Activated T-helper 2 cell treated with anti-CD3 and anti-CD28 coated beads, Interferon-gamma antibody, Interleukin-2, Interleukin-4, amounts not matched to agents 10 μg/mL and 5 μg/mL and 100 μg/mL, durations not matched to agents 14 hours and 24 hours and 36 hours (primary cell): ENCODE results near the gene ILKAP. TPM values are rescaled to one million over a fixed set of nuclear protein-coding genes. Genes with fewer than 3 reads are reported as not detected.

Experiments used
- DNase-seq: peaks from one replicate; pipeline ENCODE4 v3.0.0; 2021; ENCODE audit warnings: low spot score
- H3K27ac Mint-ChIP-seq: one replicate; pipeline ENCODE4 v1.8.0; 2021; ENCODE audit warnings: mixed read lengths
- H3K27me3 Mint-ChIP-seq: one replicate; pipeline ENCODE4 v1.8.0; 2021; ENCODE audit warnings: low read depth, mixed read lengths
- H3K36me3 Mint-ChIP-seq: one replicate; pipeline ENCODE4 v1.8.0; 2021; ENCODE audit warnings: low read depth, mixed read lengths
- H3K4me1 Mint-ChIP-seq: one replicate; pipeline ENCODE4 v1.8.0; 2021; ENCODE audit warnings: low read depth, mixed read lengths
- H3K4me3 Mint-ChIP-seq: one replicate; pipeline ENCODE4 v1.8.0; 2021; ENCODE audit warnings: low read depth, mild to moderate bottlenecking, moderate library complexity, mixed read lengths
- H3K9me3 Mint-ChIP-seq: one replicate; pipeline ENCODE4 v1.8.0; 2021; ENCODE audit warnings: mixed read lengths
- intact Hi-C: fragments of 100-400 bp; cut with micrococcal nuclease; formaldehyde crosslinking; loops from one replicate; pipeline ENCODE4 v1.15.1; 2023
- total RNA-seq: library from RNA; stranded (reverse); gene quantifications from 2 replicates; pipeline ENCODE4 v1.2.3, GENCODE V29; 2022

Gene ILKAP
- total RNA-seq, 1 donor from 2014 or later, result 67.1 TPM

GRCh38 chr2:238136820-238137537, 66.5 kb downstream of the ILKAP start:
- H3K4me1 Mint-ChIP-seq, result no peaks in the 10 kb centered on the region
- no peak for DNase-seq
- no peaks in the 10 kb centered on the region for H3K36me3 Mint-ChIP-seq
- no peaks in the 10 kb centered on the region for H3K27me3 Mint-ChIP-seq
- H3K9me3 Mint-ChIP-seq, result no peaks in the 10 kb centered on the region
- H3K4me3 Mint-ChIP-seq, result no peak overlapping the region
- intact Hi-C loops, result no loop called here
- no peak overlapping the region for H3K27ac Mint-ChIP-seq

GRCh38 chr2:238135601-238136150, 67.8 kb downstream of the ILKAP start:
- intact Hi-C loops, result no loop called here
- Mint-ChIP-seq H3K4me3 (no peak overlapping the region), H3K9me3 (no peaks in the 10 kb centered on the region), H3K4me1 (no peaks in the 10 kb centered on the region), H3K36me3 (no peaks in the 10 kb centered on the region), H3K27ac (no peak overlapping the region), H3K27me3 (no peaks in the 10 kb centered on the region)
- DNase-seq, result no peak

- H3K4me1 Mint-ChIP-seq, result no peaks in the 10 kb centered on the region
- no peaks in the 10 kb centered on the region for H3K27me3 Mint-ChIP-seq
- no peaks in the 10 kb centered on the region for H3K9me3 Mint-ChIP-seq
- intact Hi-C loops, result no loop called here
- H3K4me3 Mint-ChIP-seq, result no peak overlapping the region
- DNase-seq, result no peak
- H3K27ac Mint-ChIP-seq, result no peak overlapping the region
- H3K36me3 Mint-ChIP-seq, result no peaks in the 10 kb centered on the region
Measured at GRCh38 chr2:238134393-238134785, 69.1 kb downstream of the ILKAP start.

- Mint-ChIP-seq H3K4me1 (no peaks in the 10 kb centered on the region), H3K27ac (no peak overlapping the region), H3K4me3 (no peak overlapping the region), H3K36me3 (no peaks in the 10 kb centered on the region), H3K27me3 (no peaks in the 10 kb centered on the region), H3K9me3 (no peaks in the 10 kb centered on the region)
- intact Hi-C loops, result no loop called here
- no peak for DNase-seq
Measured at GRCh38 chr2:238133499-238134392, 69.7 kb downstream of the ILKAP start.

GRCh38 chr2:238132463-238133450, 70.7 kb downstream of the ILKAP start:
- no peaks in the 10 kb centered on the region for H3K9me3 Mint-ChIP-seq
- no peak overlapping the region for H3K27ac Mint-ChIP-seq
- H3K36me3 Mint-ChIP-seq, result no peaks in the 10 kb centered on the region
- intact Hi-C loops, result no loop called here
- H3K4me3 Mint-ChIP-seq, result no peak overlapping the region
- no peak for DNase-seq
- no peaks in the 10 kb centered on the region for H3K4me1 Mint-ChIP-seq
- H3K27me3 Mint-ChIP-seq, result no peaks in the 10 kb centered on the region

GRCh38 chr2:238131761-238132462, 71.6 kb downstream of the ILKAP start:
- Mint-ChIP-seq H3K4me3 (no peak overlapping the region), H3K36me3 (no peaks in the 10 kb centered on the region)

GRCh38 chr2:238130696-238131628, 72.5 kb downstream of the ILKAP start:
- Mint-ChIP-seq H3K9me3 (no peaks in the 10 kb centered on the region), H3K27me3 (no peaks in the 10 kb centered on the region), H3K27ac (no peak overlapping the region), H3K4me3 (no peak overlapping the region), H3K4me1 (no peaks in the 10 kb centered on the region), H3K36me3 (no peaks in the 10 kb centered on the region)
- intact Hi-C loops, result no loop called here
- no peak for DNase-seq

More at GRCh38 chr2:238131761-238132462, 71.6 kb downstream of the ILKAP start:
- Mint-ChIP-seq H3K9me3 (no peaks in the 10 kb centered on the region), H3K27me3 (no peaks in the 10 kb centered on the region), H3K4me1 (no peaks in the 10 kb centered on the region), H3K27ac (no peak overlapping the region)
- no peak for DNase-seq
- intact Hi-C loops, result no loop called here

GRCh38 chr2:238130111-238130695, 73.3 kb downstream of the ILKAP start:
- H3K27ac Mint-ChIP-seq, result no peak overlapping the region
- intact Hi-C loops, result no loop called here
- no peaks in the 10 kb centered on the region for H3K27me3 Mint-ChIP-seq
- no peaks in the 10 kb centered on the region for H3K9me3 Mint-ChIP-seq
- no peaks in the 10 kb centered on the region for H3K36me3 Mint-ChIP-seq
- no peak for DNase-seq
- no peaks in the 10 kb centered on the region for H3K4me1 Mint-ChIP-seq
- H3K4me3 Mint-ChIP-seq, result no peak overlapping the region

- DNase-seq, result no peak
- Mint-ChIP-seq H3K9me3 (no peaks in the 10 kb centered on the region), H3K36me3 (no peaks in the 10 kb centered on the region), H3K4me1 (no peaks in the 10 kb centered on the region), H3K27ac (no peak overlapping the region), H3K4me3 (no peak overlapping the region), H3K27me3 (no peaks in the 10 kb centered on the region)
- intact Hi-C loops, result no loop called here
Measured at GRCh38 chr2:238129166-238130010, 74.1 kb downstream of the ILKAP start.

- intact Hi-C loops, result no loop called here
- DNase-seq, result no peak
- Mint-ChIP-seq H3K9me3 (no peaks in the 10 kb centered on the region), H3K36me3 (no peaks in the 10 kb centered on the region), H3K4me3 (no peak overlapping the region), H3K27ac (no peak overlapping the region), H3K4me1 (no peaks in the 10 kb centered on the region), H3K27me3 (no peaks in the 10 kb centered on the region)
Measured at GRCh38 chr2:238128534-238129001, 74.9 kb downstream of the ILKAP start.
